CD4-positive, alpha-beta T cell (primary cell): Measurements from ENCODE around the gene MACROD2. TPM values are rescaled to one million over a fixed set of nuclear protein-coding genes. Genes with fewer than 3 reads are reported as not detected.

Experiments used
- ATAC-seq: fragments of 200-7000 bp; cut with Tn5 transposase; one replicate; pipeline ENCODE4 v1.10.0; 2022; ENCODE audit warnings: mild to moderate bottlenecking; ENCODE audit not compliant: poor library complexity
- CTCF ChIA-PET: fragments of 350-600 bp; sonication (Branson Sonifier 250); formaldehyde crosslinking; loops from one replicate; lab custom pipeline; 2021; ENCODE audit warnings: antibody characterized with exemption, inconsistent platforms; lab: Charles Lee
- POLR2A ChIA-PET: fragments of 350-600 bp; sonication (Branson Sonifier 250); formaldehyde crosslinking; loops from one replicate; lab custom pipeline; 2021; ENCODE audit warnings: antibody characterized with exemption, inconsistent platforms; lab: Charles Lee
- DNase-seq, 14 experiments: peaks; one replicate each; pipeline ENCODE4 v3.0.0-alpha.2; 2013 to 2020; ENCODE audit warnings: mixed read lengths in 2 of 14
- H3K27ac ChIP-seq, 2 donors: one replicate each; pipeline versions ENCODE4 v1.5.1 to v1.7.0; 2013; ENCODE audit warnings: low read length in 2 of 2, low read depth in 1 of 2, mild to moderate bottlenecking in 1 of 2
- H3K27me3 ChIP-seq, 2 experiments: 1 replicate in 1 of 2; 2 replicates in 1 of 2; pipeline versions ENCODE4 v1.6.1 to v1.7.0; 2013; ENCODE audit warnings: low read length in 2 of 2, control low read depth in 1 of 2, mild to moderate bottlenecking in 1 of 2, moderate library complexity in 1 of 2; ENCODE audit not compliant: insufficient read depth in 2 of 2, control insufficient read depth in 1 of 2
- H3K36me3 ChIP-seq: one replicate; pipeline ENCODE4 v1.6.1; 2013; ENCODE audit warnings: low read length, control low read depth; ENCODE audit not compliant: insufficient read depth
- H3K4me1 ChIP-seq: one replicate; pipeline ENCODE4 v1.6.1; 2013; ENCODE audit warnings: low read length, control low read depth; ENCODE audit not compliant: insufficient read depth
- H3K4me3 ChIP-seq: one replicate; pipeline ENCODE4 v1.5.1; 2013; ENCODE audit warnings: mild to moderate bottlenecking, low read length, moderate library complexity
- H3K9me3 ChIP-seq, 2 experiments: 1 replicate in 1 of 2; 2 replicates in 1 of 2; pipeline versions ENCODE4 v1.6.1 to v1.7.0; 2013; ENCODE audit warnings: low read length in 2 of 2, mild to moderate bottlenecking in 2 of 2, control low read depth in 1 of 2, moderate library complexity in 1 of 2; ENCODE audit not compliant: control insufficient read depth in 1 of 2, insufficient read depth in 1 of 2
- H3K27ac Mint-ChIP-seq: one replicate; pipeline ENCODE4 v1.8.0; 2020; ENCODE audit warnings: mixed read lengths
- H3K27me3 Mint-ChIP-seq: one replicate; pipeline ENCODE4 v1.8.0; 2021; ENCODE audit warnings: mixed read lengths
- H3K36me3 Mint-ChIP-seq: one replicate; pipeline ENCODE4 v1.8.0; 2021; ENCODE audit warnings: low read depth, mixed read lengths
- H3K4me1 Mint-ChIP-seq: one replicate; pipeline ENCODE4 v1.8.0; 2021; ENCODE audit warnings: low read depth, mixed read lengths
- H3K4me3 Mint-ChIP-seq: one replicate; pipeline ENCODE4 v1.8.0; 2020; ENCODE audit warnings: mild to moderate bottlenecking, mixed read lengths
- H3K9me3 Mint-ChIP-seq: one replicate; pipeline ENCODE4 v1.8.0; 2020; ENCODE audit warnings: mixed read lengths
- intact Hi-C, 2 experiments: fragments of 100-400 bp; cut with DNase I in 1 of 2; cut with micrococcal nuclease in 1 of 2; formaldehyde crosslinking; loops; one replicate each; pipeline versions ENCODE4 v1.15.1 to v1.9.0; 2023 to 2025; cut with DNase I, micrococcal nuclease
- total RNA-seq, 174 experiments: library from RNA in 2 of 174; stranded (reverse) in 2 of 174; gene quantifications; one replicate each; pipeline ENCODE4 v1.2.3 and lab custom pipeline; 2021 to 2026
- TF ChIP-seq, protein P1 (sequence below): fragments of 200-600 bp; IDR thresholded peaks from one replicate; pipeline ENCODE4 v1.8.0; 2022; ENCODE audit warnings: antibody characterized with exemption, mild to moderate bottlenecking

MACROD2 gene
- total RNA-seq, 2 experiments from 2014 or later: not detected

DNA sequence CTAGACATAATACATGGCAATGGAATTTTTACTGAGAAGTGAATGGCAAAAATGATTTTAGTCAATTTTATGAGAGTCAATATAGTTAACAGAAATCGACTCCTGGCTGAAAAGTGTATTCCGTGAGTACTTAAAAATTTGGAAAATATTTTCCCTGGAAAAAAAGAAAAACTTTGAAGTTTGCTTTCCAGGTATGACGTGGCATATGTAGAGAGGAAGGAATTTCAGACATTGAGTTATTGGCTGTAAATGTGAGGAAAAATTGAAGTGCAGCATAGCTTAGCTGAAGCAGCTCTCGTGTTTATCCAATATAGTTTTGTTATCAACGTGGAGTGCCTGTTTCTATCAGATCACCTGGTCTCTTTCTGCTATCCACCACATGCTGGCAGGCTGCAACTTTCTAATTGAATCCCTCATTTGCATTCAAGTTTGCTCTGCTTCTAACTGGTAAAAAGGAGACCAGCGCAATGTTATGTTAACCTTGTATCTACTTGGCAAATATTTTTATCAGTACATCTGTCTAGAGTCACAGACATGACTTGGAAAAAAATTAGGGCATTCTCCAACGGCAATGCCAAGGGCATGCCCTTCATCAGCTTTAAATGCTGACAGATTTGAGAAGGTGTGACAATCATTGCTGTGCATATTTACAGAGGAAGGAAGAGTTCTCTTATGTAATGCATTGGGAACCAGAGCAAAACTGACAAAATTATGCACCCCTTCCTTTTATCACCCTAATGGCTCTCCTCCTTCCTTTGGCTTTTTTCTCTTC lies 1444.9 kb downstream of the MACROD2 start:
- TF ChIP-seq, protein P1, sequence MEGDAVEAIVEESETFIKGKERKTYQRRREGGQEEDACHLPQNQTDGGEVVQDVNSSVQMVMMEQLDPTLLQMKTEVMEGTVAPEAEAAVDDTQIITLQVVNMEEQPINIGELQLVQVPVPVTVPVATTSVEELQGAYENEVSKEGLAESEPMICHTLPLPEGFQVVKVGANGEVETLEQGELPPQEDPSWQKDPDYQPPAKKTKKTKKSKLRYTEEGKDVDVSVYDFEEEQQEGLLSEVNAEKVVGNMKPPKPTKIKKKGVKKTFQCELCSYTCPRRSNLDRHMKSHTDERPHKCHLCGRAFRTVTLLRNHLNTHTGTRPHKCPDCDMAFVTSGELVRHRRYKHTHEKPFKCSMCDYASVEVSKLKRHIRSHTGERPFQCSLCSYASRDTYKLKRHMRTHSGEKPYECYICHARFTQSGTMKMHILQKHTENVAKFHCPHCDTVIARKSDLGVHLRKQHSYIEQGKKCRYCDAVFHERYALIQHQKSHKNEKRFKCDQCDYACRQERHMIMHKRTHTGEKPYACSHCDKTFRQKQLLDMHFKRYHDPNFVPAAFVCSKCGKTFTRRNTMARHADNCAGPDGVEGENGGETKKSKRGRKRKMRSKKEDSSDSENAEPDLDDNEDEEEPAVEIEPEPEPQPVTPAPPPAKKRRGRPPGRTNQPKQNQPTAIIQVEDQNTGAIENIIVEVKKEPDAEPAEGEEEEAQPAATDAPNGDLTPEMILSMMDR: no peak
- no peaks in the 10 kb centered on the region for H3K9me3 ChIP-seq
- no peak for DNase-seq
- peaks cover 7% of the 10 kb centered on the region for H3K9me3 Mint-ChIP-seq
- no peaks in the 10 kb centered on the region for H3K4me1 ChIP-seq
- ChIA-PET CTCF (no interaction called here), POLR2A (no interaction called here)
- no peaks in the 10 kb centered on the region for H3K36me3 ChIP-seq
- H3K4me1 Mint-ChIP-seq: no peaks in the 10 kb centered on the region
- H3K4me3 Mint-ChIP-seq: no peak overlapping the region
- no peak overlapping the region for H3K4me3 ChIP-seq
- H3K27me3 ChIP-seq: no peaks in the 10 kb centered on the region
- no peak for ATAC-seq
- no peaks in the 10 kb centered on the region for H3K36me3 Mint-ChIP-seq
- no peaks in the 10 kb centered on the region for H3K27me3 Mint-ChIP-seq
- H3K27ac Mint-ChIP-seq: no peak overlapping the region
- intact Hi-C loops: no loop called here
- no peak overlapping the region for H3K27ac ChIP-seq

DNA sequence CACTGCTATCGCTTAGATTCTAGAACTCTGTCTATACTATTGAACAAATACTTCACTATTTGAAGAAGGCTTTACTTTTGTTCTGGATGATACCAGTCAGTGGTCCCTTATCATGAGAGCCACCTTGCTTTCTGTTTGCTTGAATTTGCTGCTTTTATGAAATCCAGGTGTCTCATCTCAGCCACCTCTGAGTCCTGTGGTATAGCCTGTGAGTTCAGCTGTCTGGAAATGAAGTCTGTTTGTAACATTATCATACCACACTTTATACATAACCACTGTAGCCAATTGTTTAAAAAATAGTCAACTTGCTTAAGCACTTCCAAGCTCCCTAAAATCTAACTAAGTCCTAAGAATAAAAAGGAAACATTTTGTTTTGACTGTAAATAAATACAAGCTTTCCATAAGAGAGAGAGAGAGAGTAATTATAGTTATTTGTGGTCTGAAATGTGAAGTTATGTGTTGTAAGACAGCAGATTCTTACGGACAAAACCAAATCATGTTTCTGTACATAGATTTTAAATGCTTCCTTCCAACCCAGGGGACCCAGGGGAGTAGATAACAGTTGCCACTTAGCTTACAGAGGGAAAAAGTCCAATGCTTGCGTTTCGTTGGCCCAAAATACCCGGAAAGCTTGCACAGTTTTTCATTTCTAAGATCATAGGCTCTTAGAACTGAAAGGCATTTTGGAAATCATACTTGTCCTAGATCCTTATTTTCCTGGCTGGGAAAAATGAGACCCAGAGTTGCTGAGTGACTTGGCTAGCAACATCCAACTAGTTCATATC lies 1449.9 kb downstream of the MACROD2 start:
- no peak overlapping the region for H3K4me3 ChIP-seq
- ATAC-seq: no peak
- H3K9me3 ChIP-seq: peaks cover 0 to 6% of the 10 kb centered on the region in 2 experiments
- ChIA-PET CTCF (no interaction called here), POLR2A (no interaction called here)
- TF ChIP-seq, protein P1: no peak
- H3K4me1 Mint-ChIP-seq: no peaks in the 10 kb centered on the region
- intact Hi-C loops: no loop called here
- H3K9me3 Mint-ChIP-seq: peaks cover 3% of the 10 kb centered on the region
- H3K27me3 ChIP-seq: no peaks in the 10 kb centered on the region
- no peaks in the 10 kb centered on the region for H3K36me3 ChIP-seq
- DNase-seq: no peak
- no peaks in the 10 kb centered on the region for H3K36me3 Mint-ChIP-seq
- H3K27ac Mint-ChIP-seq: no peak overlapping the region
- H3K27ac ChIP-seq: no peak overlapping the region
- H3K4me1 ChIP-seq: no peaks in the 10 kb centered on the region
- no peaks in the 10 kb centered on the region for H3K27me3 Mint-ChIP-seq
- no peak overlapping the region for H3K4me3 Mint-ChIP-seq

DNA sequence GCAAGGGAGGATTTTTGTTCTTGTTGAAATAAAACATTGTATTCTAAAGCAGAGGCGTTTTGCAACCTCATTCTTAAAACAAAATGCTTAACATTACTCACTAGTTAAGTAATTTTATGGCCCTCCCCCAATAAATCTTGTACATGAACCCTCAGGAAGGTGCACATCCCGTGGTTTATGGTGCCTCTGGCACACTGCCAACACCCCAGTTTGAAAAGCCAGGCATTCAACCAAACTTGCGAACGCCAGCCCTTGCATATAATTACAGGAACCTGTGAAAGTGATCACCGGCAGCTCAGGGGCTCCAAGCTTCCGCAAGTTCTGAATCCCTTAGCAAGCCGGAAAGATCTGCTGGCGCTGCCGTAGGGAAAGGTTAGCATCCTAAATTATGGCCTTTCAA lies 1451.1 kb downstream of the MACROD2 start:
- no peak overlapping the region for H3K4me3 Mint-ChIP-seq
- no peaks in the 10 kb centered on the region for H3K4me1 ChIP-seq
- no peaks in the 10 kb centered on the region for H3K27me3 Mint-ChIP-seq
- POLR2A ChIA-PET: no interaction called here
- H3K27ac Mint-ChIP-seq: no peak overlapping the region
- H3K36me3 Mint-ChIP-seq: no peaks in the 10 kb centered on the region
- intact Hi-C loops: no loop called here
- no peaks in the 10 kb centered on the region for H3K36me3 ChIP-seq
- no peak overlapping the region for H3K4me3 ChIP-seq
- TF ChIP-seq, protein P1: no peak
- H3K27me3 ChIP-seq: no peaks in the 10 kb centered on the region
- peaks cover 0 to 6% of the 10 kb centered on the region in 2 experiments for H3K9me3 ChIP-seq
- no peak for ATAC-seq
- H3K4me1 Mint-ChIP-seq: no peaks in the 10 kb centered on the region
- CTCF ChIA-PET: no interaction called here
- peaks cover 3% of the 10 kb centered on the region for H3K9me3 Mint-ChIP-seq
- no peak overlapping the region for H3K27ac ChIP-seq
- DNase-seq: no peak
